Esophagus squamous epithelium (tissue), 5 donors: Measurements from ENCODE around the gene CDK5RAP3. TPM values are rescaled to one million over a fixed set of nuclear protein-coding genes. Genes with fewer than 3 reads are reported as not detected.
A peak's percentile ranks its signal among the peaks of the same experiment; 100 is the strongest.

Source experiments
- DNase-seq: peaks from one replicate; lab custom pipeline; 2025; lab: John Stamatoyannopoulos, UW
- H3K27ac ChIP-seq, 4 donors: fragments of 200-600 bp; sonication (generic); one replicate each; pipeline ENCODE4 v1.5.1; 2016 to 2019; ENCODE audit warnings: mild to moderate bottlenecking in 1 of 4
- H3K27me3 ChIP-seq, 4 donors: fragments of 200-600 bp; sonication (generic); 1 replicate in 3 of 4; 2 replicates in 1 of 4; pipeline versions ENCODE4 v1.5.1 to v1.6.0; 2017 to 2021; ENCODE audit warnings: antibody characterized with exemption in 1 of 4
- H3K36me3 ChIP-seq, 3 donors: fragments of 200-600 bp; sonication (generic); one replicate each; pipeline ENCODE4 v1.5.1; 2016 to 2019
- H3K4me1 ChIP-seq, 3 donors: fragments of 200-600 bp; sonication (generic); one replicate each; pipeline ENCODE4 v1.5.1; 2017 to 2019
- H3K4me3 ChIP-seq, 4 donors: fragments of 200-600 bp; sonication (generic); 1 replicate in 3 of 4; 2 replicates in 1 of 4; pipeline ENCODE4 v1.5.1; 2016 to 2019; ENCODE audit warnings: mild to moderate bottlenecking in 2 of 4, moderate library complexity in 1 of 4
- H3K9me3 ChIP-seq, 3 donors: fragments of 200-600 bp; sonication (generic); one replicate each; pipeline ENCODE4 v1.5.1; 2016 to 2019
- POLR2A ChIP-seq, 4 donors: fragments of 450-650 bp; IDR thresholded peaks; one replicate each; pipeline ENCODE4 v1.6.1; 2017; ENCODE audit warnings: antibody characterized with exemption in 4 of 4, mild to moderate bottlenecking in 4 of 4, moderate library complexity in 3 of 4
- WGBS, 2 donors: methylation state at CpG; one replicate each; pipeline ENCODE4 v1.1.5; 2018; 5-methylcytosine and 5-hydroxymethylcytosine counted together
- intact Hi-C: fragments of 100-400 bp; cut with DNase I; formaldehyde crosslinking; loops from one replicate; pipeline ENCODE4 v1.15.0; 2022
- total RNA-seq, 4 donors: library from RNA; depleted of rRNA; stranded (reverse); fragments of >200 nt; gene quantifications; one replicate each; pipeline ENCODE4 v1.1.0, GENCODE V29; 2016
- TF ChIP-seq, protein P1 (sequence below), 6 experiments: fragments of 450-650 bp in 4 of 6; fragments of 200-600 bp in 2 of 6; sonication (generic) in 2 of 6; IDR thresholded peaks; one replicate each; pipeline ENCODE4 v1.5.1; 2016 to 2019; ENCODE audit warnings: antibody characterized with exemption in 6 of 6, mild to moderate bottlenecking in 4 of 6, moderate library complexity in 4 of 6
- donor health status: DM: yes; HTN: yes; CAD: no.

Gene CDK5RAP3
- total RNA-seq, 4 donors from 2014 or later: 60.1 to 141 (median 66.0) TPM

DNA sequence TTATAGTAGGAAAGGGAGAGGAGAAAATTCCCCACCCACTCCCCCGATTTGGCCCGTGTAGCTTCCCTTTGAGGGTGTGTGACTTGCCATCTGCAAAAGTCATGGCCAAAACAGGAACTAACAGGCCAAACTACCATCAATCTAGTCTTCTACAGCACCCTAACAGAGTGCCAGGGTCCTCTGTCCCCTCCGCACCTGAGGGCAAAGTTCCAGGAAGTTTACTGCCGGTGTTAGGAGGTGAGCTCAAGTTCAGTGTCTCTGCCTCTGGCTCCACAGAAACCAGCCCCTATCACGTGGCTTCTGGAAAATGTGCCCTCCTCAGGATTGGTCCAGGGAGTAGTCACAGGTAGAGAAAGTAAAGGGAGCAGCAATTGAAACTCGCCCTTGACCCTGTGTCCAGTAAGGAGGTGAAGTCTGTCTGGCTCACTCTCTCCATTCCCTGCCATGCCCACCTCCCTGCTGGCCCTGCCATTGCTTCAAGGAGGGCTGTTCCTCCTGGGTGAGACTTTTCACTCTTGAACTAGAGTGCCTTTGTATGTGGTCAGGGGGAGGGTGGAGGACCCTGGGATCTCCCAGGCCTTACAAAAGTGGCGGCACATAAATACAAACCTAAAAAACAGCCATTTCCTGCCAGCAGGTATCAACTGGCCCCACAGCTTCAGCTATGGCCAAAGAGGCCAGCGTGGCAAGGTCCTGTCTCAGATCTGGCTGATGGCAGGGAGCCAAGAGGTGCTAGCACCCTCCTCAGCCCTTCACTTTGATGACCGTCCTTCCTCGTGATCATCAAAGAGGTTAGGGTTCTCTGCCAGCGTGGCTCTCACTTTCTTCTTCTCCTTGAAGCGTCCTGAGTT lies 18.5 kb upstream of the CDK5RAP3 start:
- Histone ChIP-seq H3K27ac (peak overlapping the region in 1 of 4 donors; percentile 14), H3K4me3 (no peak overlapping the region), H3K9me3 (no peaks in the 10 kb centered on the region), H3K27me3 (no peaks in the 10 kb centered on the region), H3K36me3 (peaks cover 0 to 45% (median 0%) of the 10 kb centered on the region in 3 donors), H3K4me1 (peaks cover 17 to 95% (median 34%) of the 10 kb centered on the region in 3 donors)
- TF ChIP-seq POLR2A (IDR thresholded peaks at IDR 0.05): no peak
- TF ChIP-seq, protein P1, sequence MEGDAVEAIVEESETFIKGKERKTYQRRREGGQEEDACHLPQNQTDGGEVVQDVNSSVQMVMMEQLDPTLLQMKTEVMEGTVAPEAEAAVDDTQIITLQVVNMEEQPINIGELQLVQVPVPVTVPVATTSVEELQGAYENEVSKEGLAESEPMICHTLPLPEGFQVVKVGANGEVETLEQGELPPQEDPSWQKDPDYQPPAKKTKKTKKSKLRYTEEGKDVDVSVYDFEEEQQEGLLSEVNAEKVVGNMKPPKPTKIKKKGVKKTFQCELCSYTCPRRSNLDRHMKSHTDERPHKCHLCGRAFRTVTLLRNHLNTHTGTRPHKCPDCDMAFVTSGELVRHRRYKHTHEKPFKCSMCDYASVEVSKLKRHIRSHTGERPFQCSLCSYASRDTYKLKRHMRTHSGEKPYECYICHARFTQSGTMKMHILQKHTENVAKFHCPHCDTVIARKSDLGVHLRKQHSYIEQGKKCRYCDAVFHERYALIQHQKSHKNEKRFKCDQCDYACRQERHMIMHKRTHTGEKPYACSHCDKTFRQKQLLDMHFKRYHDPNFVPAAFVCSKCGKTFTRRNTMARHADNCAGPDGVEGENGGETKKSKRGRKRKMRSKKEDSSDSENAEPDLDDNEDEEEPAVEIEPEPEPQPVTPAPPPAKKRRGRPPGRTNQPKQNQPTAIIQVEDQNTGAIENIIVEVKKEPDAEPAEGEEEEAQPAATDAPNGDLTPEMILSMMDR (IDR thresholded peaks at IDR 0.05): no peak
- intact Hi-C loops: loop anchor here (10.0 kb wide), 1 partner anchor 62 kb away; no protein-coding TSS in a partner anchor
- 72 to 76% methylated on average over 9 to 10 of the region's 12 CpGs for WGBS, 2 donors
- DNase-seq: no peak

DNA sequence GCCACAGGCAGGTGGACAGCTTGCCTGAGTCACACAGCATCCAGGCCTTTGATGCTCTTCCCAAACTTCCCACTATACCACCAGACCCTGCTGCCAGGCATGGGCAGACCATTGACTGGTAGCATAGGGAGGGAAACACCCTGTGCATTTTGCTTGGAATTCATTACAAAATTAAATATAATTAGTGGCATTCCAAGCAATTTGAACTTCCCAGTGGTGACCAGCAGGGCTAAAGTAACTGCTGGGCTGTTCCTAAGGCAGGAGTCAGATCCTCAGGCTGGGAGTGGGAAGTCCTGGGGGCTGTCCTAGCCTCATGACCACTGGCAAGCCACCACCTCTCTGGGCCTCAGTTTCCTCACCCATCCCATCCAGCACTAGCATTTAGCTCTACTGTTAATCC lies 17.0 kb upstream of the CDK5RAP3 start:
- no peak for TF ChIP-seq POLR2A (IDR thresholded peaks at IDR 0.05)
- TF ChIP-seq, protein P1 (IDR thresholded peaks at IDR 0.05): peak in 1 of 6 experiments; percentile 26
- Histone ChIP-seq H3K4me1 (peaks cover 23 to 95% (median 30%) of the 10 kb centered on the region in 3 donors), H3K27ac (no peak overlapping the region), H3K4me3 (no peak overlapping the region), H3K9me3 (no peaks in the 10 kb centered on the region), H3K36me3 (peaks cover 0 to 45% (median 0%) of the 10 kb centered on the region in 3 donors), H3K27me3 (no peaks in the 10 kb centered on the region)
- no peak for DNase-seq
- intact Hi-C loops: loop anchor here (10.0 kb wide), 1 partner anchor 61 kb away; no protein-coding TSS in a partner anchor

DNA sequence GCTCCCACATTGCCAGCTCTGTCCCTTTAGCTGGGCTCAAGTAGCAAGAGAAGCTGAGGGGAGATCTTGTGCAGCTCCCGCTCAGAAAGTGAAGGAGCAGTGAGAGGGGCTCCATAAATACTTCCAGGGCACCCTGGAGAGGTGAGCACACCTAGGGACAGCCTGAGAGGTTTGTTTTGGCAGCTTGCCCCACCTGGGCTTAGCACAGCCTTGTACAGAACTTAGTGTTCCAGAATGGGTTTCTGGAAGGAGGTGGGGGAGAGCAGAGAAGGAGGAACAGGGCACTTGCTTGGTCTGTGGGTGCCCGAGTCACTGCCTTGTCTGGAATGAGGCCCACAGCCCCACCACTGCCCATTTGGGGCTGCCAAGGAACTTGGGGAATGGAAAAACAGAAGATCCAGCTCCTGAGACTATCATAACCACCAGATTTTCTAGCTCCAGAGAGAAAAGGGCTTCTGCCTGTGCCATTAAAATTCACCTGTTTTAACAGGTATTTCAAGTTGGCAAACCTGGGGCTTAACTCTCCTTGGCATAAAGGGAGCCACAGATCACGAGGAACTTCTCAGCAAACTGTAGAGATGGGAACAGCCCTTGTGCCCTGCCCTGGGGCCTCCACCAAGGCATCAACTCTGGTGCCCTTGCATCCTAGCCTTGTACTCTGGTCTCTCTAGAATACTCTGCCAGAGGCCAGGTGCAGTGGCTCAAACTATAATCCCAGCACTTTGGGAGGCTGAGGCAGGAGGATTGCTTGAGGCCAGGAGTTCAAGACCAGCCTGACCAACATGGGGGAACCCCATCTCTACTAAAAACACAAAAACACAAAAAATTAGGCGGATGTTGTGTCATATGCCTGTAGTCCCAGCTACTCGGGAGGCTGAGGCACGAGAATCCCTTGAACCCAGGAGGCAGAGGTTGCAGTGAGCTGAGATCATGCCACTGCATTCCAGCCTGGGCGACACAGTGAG lies 15.1 kb upstream of the CDK5RAP3 start:
- Histone ChIP-seq H3K27me3 (no peaks in the 10 kb centered on the region), H3K9me3 (no peaks in the 10 kb centered on the region), H3K4me1 (peaks cover 13 to 94% (median 18%) of the 10 kb centered on the region in 3 donors), H3K36me3 (peaks cover 0 to 39% (median 0%) of the 10 kb centered on the region in 3 donors), H3K27ac (peak overlapping the region in 3 of 4 donors; percentile 68 to 84 (median 76)), H3K4me3 (peak overlapping the region in 3 of 4 donors; percentile 39 to 54 (median 47))
- TF ChIP-seq, protein P1 (IDR thresholded peaks at IDR 0.05): no peak
- TF ChIP-seq POLR2A (IDR thresholded peaks at IDR 0.05): no peak
- intact Hi-C loops: loop anchor here (10.0 kb wide), 1 partner anchor 59 kb away; no protein-coding TSS in a partner anchor
- WGBS, 2 donors: 73 to 76% methylated on average over 6 of the region's 7 CpGs
- no peak for DNase-seq

DNA sequence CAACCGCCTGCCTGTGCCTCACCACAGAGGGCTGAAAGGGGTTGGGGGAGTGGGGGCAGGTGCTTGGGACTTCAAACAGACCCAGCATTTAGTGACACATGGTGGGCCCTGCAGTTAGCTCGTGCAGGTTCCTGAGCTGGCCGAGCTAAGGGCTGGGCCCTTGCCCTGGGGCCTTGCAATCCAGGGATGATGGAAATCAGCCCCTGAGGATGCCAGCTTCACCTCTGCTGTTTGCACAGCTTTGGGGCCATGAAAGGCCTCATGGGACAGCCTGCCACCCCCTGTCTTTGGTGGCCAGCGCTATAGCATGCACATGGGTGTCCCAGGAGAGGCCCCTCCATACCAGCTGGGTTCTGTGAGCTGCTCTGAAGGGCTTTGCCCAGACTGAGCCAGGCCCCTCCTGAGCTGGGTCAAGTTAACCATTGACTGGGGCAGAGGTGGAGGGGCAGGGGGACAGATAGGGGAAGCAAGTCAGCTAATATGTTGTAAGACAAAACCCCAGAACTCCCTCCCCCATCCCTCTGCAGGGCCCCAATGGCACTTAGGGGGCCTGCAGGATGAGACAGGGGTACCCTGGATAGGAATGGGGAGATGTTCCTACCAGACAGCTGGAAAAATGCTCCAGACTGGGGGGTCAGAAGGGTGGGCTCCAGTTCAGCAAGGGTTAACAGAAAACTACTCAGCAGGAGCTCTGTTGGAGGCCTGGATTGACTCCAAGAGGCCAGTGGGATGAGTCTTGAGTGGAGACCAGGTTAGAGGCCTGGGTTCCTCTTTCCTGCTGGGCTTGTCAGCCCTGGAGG lies 13.9 kb upstream of the CDK5RAP3 start:
- no peak for TF ChIP-seq POLR2A (IDR thresholded peaks at IDR 0.05)
- TF ChIP-seq, protein P1 (IDR thresholded peaks at IDR 0.05): no peak
- Histone ChIP-seq H3K4me3 (peak overlapping the region; percentile 26 to 54 (median 43)), H3K4me1 (peaks cover 13 to 86% (median 18%) of the 10 kb centered on the region in 3 donors), H3K36me3 (peaks cover 0 to 27% (median 0%) of the 10 kb centered on the region in 3 donors), H3K27me3 (no peaks in the 10 kb centered on the region), H3K9me3 (no peaks in the 10 kb centered on the region), H3K27ac (peak overlapping the region; percentile 60 to 84 (median 74))
- WGBS, 2 donors: 54 to 75% methylated on average over 1 to 4 of the region's 4 CpGs
- intact Hi-C loops: loop anchor here (10.0 kb wide), 1 partner anchor 58 kb away; no protein-coding TSS in a partner anchor
- no peak for DNase-seq
